ENCODE data around the gene SLF2.
A peak's percentile ranks its signal among the peaks of the same experiment; 100 is the strongest.

The SLF2 gene

GRCh38 chr10:101000915-101001658 lies 88.3 kb downstream of the SLF2 start:
- TF ChIP-seq CTCF (IDR thresholded peaks at IDR 0.05; ENCODE audit: low read depth, low read length) = no peak
- DNase-seq (ENCODE audit: low read depth in 2 of 2) = peak; percentile 94 to 95
- H3K4me3 ChIP-seq (replicated peaks in 1 of 2; ENCODE audit: low read depth in 2 of 2, low read length in 2 of 2) = peak overlapping the region; percentile 79 to 82

- peak overlapping the region; percentile 79 to 82 for H3K4me3 ChIP-seq (replicated peaks in 1 of 2; ENCODE audit: low read depth in 2 of 2, low read length in 2 of 2)
- DNase-seq (ENCODE audit: low read depth in 2 of 2) = no peak
- TF ChIP-seq CTCF (IDR thresholded peaks at IDR 0.05; ENCODE audit: low read depth, low read length) = no peak
Observed at GRCh38 chr10:101001659-101002035, 88.9 kb downstream of the SLF2 start.

DNA sequence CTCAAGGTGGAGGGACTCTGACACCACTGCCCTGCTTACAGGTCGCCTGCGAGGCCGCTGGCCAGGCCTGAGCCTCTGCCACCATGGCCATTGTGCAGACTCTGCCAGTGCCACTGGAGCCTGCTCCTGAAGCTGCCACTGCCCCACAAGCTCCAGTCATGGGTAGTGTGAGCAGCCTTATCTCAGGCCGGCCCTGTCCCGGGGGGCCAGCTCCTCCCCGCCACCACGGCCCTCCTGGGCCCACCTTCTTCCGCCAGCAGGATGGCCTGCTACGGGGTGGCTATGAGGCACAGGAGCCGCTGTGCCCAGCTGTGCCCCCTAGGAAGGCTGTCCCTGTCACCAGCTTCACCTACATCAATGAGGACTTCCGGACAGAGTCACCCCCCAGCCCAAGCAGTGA lies 89.7 kb downstream of the SLF2 start:
- TF ChIP-seq CTCF (IDR thresholded peaks at IDR 0.05; ENCODE audit: low read depth, low read length) = no peak
- DNase-seq (ENCODE audit: low read depth in 2 of 2) = no peak
- no peak overlapping the region for H3K4me3 ChIP-seq (replicated peaks in 1 of 2; ENCODE audit: low read depth in 2 of 2, low read length in 2 of 2)

DNA sequence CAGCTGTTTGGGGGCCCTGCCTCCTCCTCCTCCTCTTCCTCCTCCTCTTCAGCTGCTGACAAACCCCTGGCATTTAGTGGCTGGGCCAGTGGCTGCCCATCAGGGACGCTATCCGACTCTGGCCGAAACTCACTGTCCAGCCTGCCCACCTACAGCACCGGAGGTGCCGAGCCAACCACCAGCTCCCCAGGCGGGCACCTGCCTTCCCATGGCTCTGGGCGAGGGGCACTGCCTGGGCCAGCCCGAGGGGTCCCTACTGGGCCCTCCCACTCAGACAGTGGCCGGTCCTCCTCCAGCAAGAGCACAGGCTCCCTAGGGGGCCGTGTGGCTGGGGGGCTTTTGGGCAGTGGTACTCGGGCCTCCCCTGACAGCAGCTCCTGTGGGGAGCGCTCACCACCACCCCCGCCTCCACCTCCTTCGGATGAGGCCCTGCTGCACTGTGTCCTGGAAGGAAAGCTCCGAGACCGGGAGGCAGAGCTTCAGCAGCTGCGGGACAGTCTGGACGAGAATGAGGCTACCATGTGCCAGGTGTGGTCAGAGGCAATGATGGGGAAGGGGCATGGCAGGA lies 91.0 kb downstream of the SLF2 start:
- TF ChIP-seq CTCF (IDR thresholded peaks at IDR 0.05; ENCODE audit: low read depth, low read length) = no peak
- DNase-seq (ENCODE audit: low read depth in 2 of 2) = no peak

DNA sequence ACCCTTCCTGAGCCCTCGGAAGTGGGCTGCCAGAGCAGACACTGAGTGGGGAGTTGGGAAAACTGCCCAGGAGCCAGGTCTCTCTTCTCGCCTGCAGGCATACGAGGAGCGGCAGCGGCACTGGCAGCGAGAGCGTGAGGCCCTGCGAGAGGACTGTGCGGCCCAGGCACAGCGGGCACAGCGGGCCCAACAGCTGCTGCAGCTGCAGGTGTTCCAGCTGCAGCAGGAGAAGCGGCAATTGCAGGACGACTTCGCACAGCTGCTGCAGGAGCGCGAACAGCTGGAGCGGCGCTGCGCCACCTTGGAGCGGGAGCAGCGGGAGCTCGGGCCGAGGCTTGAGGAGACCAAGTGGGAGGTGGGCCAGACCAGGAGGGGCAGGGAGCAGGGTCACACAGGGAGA lies 92.6 kb downstream of the SLF2 start:
- DNase-seq (ENCODE audit: low read depth in 2 of 2) = no peak
- no peak for TF ChIP-seq CTCF (IDR thresholded peaks at IDR 0.05; ENCODE audit: low read depth, low read length)
- no peak overlapping the region for H3K4me3 ChIP-seq (replicated peaks in 1 of 2; ENCODE audit: low read depth in 2 of 2, low read length in 2 of 2)

More for the DNA sequence above, 91.0 kb downstream of the SLF2 start:
- no peak overlapping the region for H3K4me3 ChIP-seq (replicated peaks in 1 of 2; ENCODE audit: low read depth in 2 of 2, low read length in 2 of 2)

DNA sequence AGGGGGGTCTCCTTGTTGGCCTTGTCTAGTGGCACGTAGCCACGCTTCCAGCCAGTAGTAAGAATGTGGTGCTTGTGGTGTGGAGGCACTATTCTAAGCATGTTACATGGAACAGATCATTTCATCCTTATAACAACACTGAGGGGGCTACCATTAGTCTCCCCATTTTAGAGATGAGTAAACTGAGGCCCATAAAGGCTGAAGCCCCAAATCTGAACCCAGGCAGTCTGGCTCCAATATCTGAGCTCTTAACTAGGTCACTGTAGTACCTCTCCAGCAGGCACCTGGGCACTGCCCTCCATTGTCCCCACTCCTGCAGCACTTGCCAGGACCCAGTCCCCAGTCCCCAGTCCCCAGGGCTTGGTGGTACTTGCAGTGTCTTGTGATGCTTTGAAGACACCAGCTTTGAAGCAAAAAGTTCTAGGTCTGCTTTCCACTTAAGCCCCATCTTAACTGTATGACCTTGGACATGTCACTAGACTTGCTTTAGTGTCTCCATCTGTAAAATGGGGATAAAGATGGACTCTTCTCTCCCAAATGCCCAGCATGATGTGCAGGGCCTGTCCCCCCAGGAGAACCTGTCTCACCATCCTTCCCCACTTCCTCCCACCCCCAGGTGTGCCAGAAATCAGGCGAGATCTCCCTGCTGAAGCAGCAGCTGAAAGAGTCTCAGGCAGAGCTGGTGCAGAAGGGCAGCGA lies 93.3 kb downstream of the SLF2 start:
- no peak for TF ChIP-seq CTCF (IDR thresholded peaks at IDR 0.05; ENCODE audit: low read depth, low read length)
- H3K4me3 ChIP-seq (replicated peaks in 1 of 2; ENCODE audit: low read depth in 2 of 2, low read length in 2 of 2) = no peak overlapping the region
- no peak for DNase-seq (ENCODE audit: low read depth in 2 of 2)

Measured in cardiac fibroblast (primary cell).